Fibroblast of skin of right biceps (primary cell): Measurements from ENCODE around the gene CNIH1.
"Not testable (repeated sequence)": the region's sequence is repeated elsewhere in the genome, so short reads cannot be mapped to it uniquely, and the experiment has no call there.

Experiments used
- DNase-seq: peaks from one replicate; pipeline ENCODE4 v3.0.0-alpha.2; 2013

CNIH1 gene

GRCh38 chr14:54465654-54466053 lies 24.5 kb upstream of the CNIH1 start:
- no peak for DNase-seq

GRCh38 chr14:54462048-54462447 lies 20.9 kb upstream of the CNIH1 start:
- DNase-seq, result no peak

GRCh38 chr14:54459106-54459505 lies 17.9 kb upstream of the CNIH1 start:
- DNase-seq, result no peak

- DNase-seq, result not testable (repeated sequence)
Measured at GRCh38 chr14:54458536-54458935, 17.4 kb upstream of the CNIH1 start.

GRCh38 chr14:54457609-54457996 lies 16.4 kb upstream of the CNIH1 start:
- DNase-seq, result no peak

GRCh38 chr14:54456820-54457608 lies 15.8 kb upstream of the CNIH1 start:
- not testable (repeated sequence) for DNase-seq

- no peak for DNase-seq
Measured at GRCh38 chr14:54455363-54455762, 14.2 kb upstream of the CNIH1 start.

- DNase-seq, result peak; percentile 68
Measured at GRCh38 chr14:54453990-54454389, 12.8 kb upstream of the CNIH1 start.

GRCh38 chr14:54453252-54453651 lies 12.1 kb upstream of the CNIH1 start:
- DNase-seq, result no peak

GRCh38 chr14:54451961-54452360 lies 10.8 kb upstream of the CNIH1 start:
- no peak for DNase-seq

GRCh38 chr14:54451121-54451601 lies 10.0 kb upstream of the CNIH1 start:
- DNase-seq, result no peak

GRCh38 chr14:54450535-54450934 lies 9.4 kb upstream of the CNIH1 start:
- DNase-seq, result peak; percentile 83

GRCh38 chr14:54447231-54447692 lies 6.1 kb upstream of the CNIH1 start:
- DNase-seq, result peak; percentile 31

GRCh38 chr14:54446161-54446693 lies 5.1 kb upstream of the CNIH1 start:
- DNase-seq, result no peak

- DNase-seq, result peak; percentile 56
Measured at GRCh38 chr14:54444681-54445080, 3.5 kb upstream of the CNIH1 start.

- DNase-seq, result peak; percentile 61
Measured at GRCh38 chr14:54443981-54444380, 2.8 kb upstream of the CNIH1 start.

- not testable (repeated sequence) for DNase-seq
Measured at GRCh38 chr14:54442961-54443360, 1.8 kb upstream of the CNIH1 start.

GRCh38 chr14:54440476-54440872 lies 700 bp downstream of the CNIH1 start:
- peak; percentile 8 for DNase-seq

- DNase-seq, result peak; percentile 53
Measured at GRCh38 chr14:54440037-54440436, 1.1 kb downstream of the CNIH1 start.

- DNase-seq, result no peak
Measured at GRCh38 chr14:54438703-54439102, 2.5 kb downstream of the CNIH1 start.

GRCh38 chr14:54437954-54438353 lies 3.2 kb downstream of the CNIH1 start:
- not testable (repeated sequence) for DNase-seq

GRCh38 chr14:54435500-54435981 lies 5.6 kb downstream of the CNIH1 start:
- peak; percentile 72 for DNase-seq

GRCh38 chr14:54428527-54428926 lies 12.6 kb downstream of the CNIH1 start:
- DNase-seq, result no peak

GRCh38 chr14:54427871-54428270 lies 13.3 kb downstream of the CNIH1 start:
- no peak for DNase-seq
